ENCODE measurements around the gene FAM118A. TPM values are rescaled to one million over a fixed set of nuclear protein-coding genes. Genes with fewer than 3 reads are reported as not detected.

Gene FAM118A
- total RNA-seq, 1 experiment from 2014 or later, result 20.3 TPM

- no TSS peak for BruUV-seq (replicated peaks)
- ChIA-PET POLR2A (ENCODE audit: unreplicated experiment) (no interaction called here), CTCF (no interaction called here)
- DNase-seq (peak; percentile 9), ATAC-seq (peak; percentile 43; the same call in 1 of the 2 replicates)
- Histone ChIP-seq H3K9ac (ENCODE audit: low read length) (no peak overlapping the region), H3K36me3 (ENCODE audit: low read depth, low read length) (no peaks in the 10 kb centered on the region), H3K27me3 (ENCODE audit: low read length) (no peaks in the 10 kb centered on the region), H3K79me2 (ENCODE audit: low read length) (peaks cover 83% of the 10 kb centered on the region), H3K27ac (ENCODE audit: low read length) (no peak overlapping the region), H3K9me2 (replicated peaks; ENCODE audit: low read length) (no peaks in the 10 kb centered on the region), H3K9me3 (ENCODE audit: low read length) (no peaks in the 10 kb centered on the region), H3F3A (ENCODE audit: low read length, unreplicated experiment) (no peaks in the 10 kb centered on the region), H2AFZ (ENCODE audit: low read length) (no peak overlapping the region), H3K4me2 (ENCODE audit: low read length) (no peak overlapping the region), H4K20me1 (ENCODE audit: low read length) (peaks cover 11% of the 10 kb centered on the region; the same call in 1 of the 2 replicates), H3K4me3 (ENCODE audit: low read length) (no peak overlapping the region), H3K4me1 (ENCODE audit: insufficient read depth, low read length) (no peaks in the 10 kb centered on the region; the same call in 1 of the 2 replicates)
- TF ChIP-seq CTCF (conservative IDR thresholded peaks at IDR 0.05; ENCODE audit: low read depth, low read length) (peak; percentile 30; the same call in 1 of the 2 replicates), EZH2 (IDR thresholded peaks at IDR 0.05; ENCODE audit: low read length, unreplicated experiment) (no peak), EZH2phosphoT487 (IDR thresholded peaks at IDR 0.05; ENCODE audit: borderline replicate concordance, low read length) (no peak)
- intact Hi-C loops (cut with micrococcal nuclease), result no loop called here
Measured at GRCh38 chr22:45317551-45318167, 7.9 kb downstream of the FAM118A start.

GRCh38 chr22:45318168-45318557, 8.4 kb downstream of the FAM118A start:
- Histone ChIP-seq H4K20me1 (ENCODE audit: low read length) (peaks cover 11% of the 10 kb centered on the region; the same call in 1 of the 2 replicates), H3K9ac (ENCODE audit: low read length) (no peak overlapping the region), H3K4me1 (ENCODE audit: insufficient read depth, low read length) (no peaks in the 10 kb centered on the region; the same call in 1 of the 2 replicates), H3K9me2 (replicated peaks; ENCODE audit: low read length) (no peaks in the 10 kb centered on the region), H3K79me2 (ENCODE audit: low read length) (peaks cover 78% of the 10 kb centered on the region), H2AFZ (ENCODE audit: low read length) (no peak overlapping the region), H3K27ac (ENCODE audit: low read length) (no peak overlapping the region), H3K27me3 (ENCODE audit: low read length) (no peaks in the 10 kb centered on the region), H3K36me3 (ENCODE audit: low read depth, low read length) (peaks cover under 1% of the 10 kb centered on the region; the same call in 1 of the 2 replicates), H3K4me3 (ENCODE audit: low read length) (no peak overlapping the region), H3F3A (ENCODE audit: low read length, unreplicated experiment) (no peaks in the 10 kb centered on the region), H3K4me2 (ENCODE audit: low read length) (no peak overlapping the region), H3K9me3 (ENCODE audit: low read length) (no peaks in the 10 kb centered on the region)
- intact Hi-C loops (cut with micrococcal nuclease), result no loop called here
- no TSS peak for BruUV-seq (replicated peaks)
- no peak for TF ChIP-seq EZH2phosphoT487 (IDR thresholded peaks at IDR 0.05; ENCODE audit: borderline replicate concordance, low read length)
- TF ChIP-seq CTCF (conservative IDR thresholded peaks at IDR 0.05; ENCODE audit: low read depth, low read length), result no peak
- TF ChIP-seq EZH2 (IDR thresholded peaks at IDR 0.05; ENCODE audit: low read length, unreplicated experiment), result no peak
- no peak for ATAC-seq
- CTCF ChIA-PET, result no interaction called here
- DNase-seq, result no peak
- POLR2A ChIA-PET (ENCODE audit: unreplicated experiment), result no interaction called here
